Stimulated activated CD4-positive, alpha-beta T cell treated with anti-CD3 and anti-CD28 coated beads, TNF-alpha, amount 100 ng/mL, for 48 hours (primary cell): Measurements from ENCODE around the gene C1S.

Experiments
- DNase-seq, 3 donors: peaks; one replicate each; pipeline ENCODE4 v3.0.0-alpha.2; 2020; ENCODE audit warnings: low read depth in 3 of 3

The C1S gene

DNA sequence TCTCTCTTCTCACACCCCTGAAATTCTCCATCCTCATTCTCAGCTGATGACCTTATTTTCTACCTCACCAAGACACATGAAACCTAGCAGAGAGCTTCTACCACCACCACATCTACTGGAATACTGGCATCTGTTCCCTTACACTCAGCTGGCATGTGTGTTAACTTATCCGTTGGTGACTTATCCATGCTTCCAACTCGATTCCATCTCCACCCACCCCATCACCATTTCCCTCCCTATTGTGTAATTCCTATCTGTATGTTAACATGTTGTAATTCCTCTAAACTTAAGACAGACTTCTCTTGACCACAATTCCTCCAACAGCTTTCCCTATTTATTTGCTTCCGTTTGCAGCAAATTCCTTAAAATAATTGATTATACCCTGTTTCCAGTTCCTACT lies 15.4 kb downstream of the C1S start:
- no peak for DNase-seq

DNA sequence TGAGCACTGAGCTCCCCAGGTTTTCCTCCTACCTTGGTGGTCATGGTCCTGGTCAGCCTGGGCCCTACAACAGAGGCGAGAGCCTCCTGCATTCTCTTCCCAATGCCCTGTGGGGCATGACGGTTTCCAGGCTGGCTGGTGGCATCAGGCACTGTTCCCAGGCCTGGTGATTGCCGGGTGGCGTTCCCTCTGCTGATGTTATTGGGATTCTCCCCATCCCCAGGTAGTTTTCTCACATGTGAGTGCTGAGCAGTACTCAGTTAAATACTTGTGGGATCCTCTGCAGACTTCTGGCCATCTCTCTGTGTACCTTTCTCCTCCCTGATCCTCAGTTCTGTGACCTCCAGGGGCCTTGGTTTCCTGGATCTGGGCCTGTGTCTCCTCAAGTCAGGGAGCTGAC lies 16.0 kb downstream of the C1S start:
- no peak for DNase-seq

DNA sequence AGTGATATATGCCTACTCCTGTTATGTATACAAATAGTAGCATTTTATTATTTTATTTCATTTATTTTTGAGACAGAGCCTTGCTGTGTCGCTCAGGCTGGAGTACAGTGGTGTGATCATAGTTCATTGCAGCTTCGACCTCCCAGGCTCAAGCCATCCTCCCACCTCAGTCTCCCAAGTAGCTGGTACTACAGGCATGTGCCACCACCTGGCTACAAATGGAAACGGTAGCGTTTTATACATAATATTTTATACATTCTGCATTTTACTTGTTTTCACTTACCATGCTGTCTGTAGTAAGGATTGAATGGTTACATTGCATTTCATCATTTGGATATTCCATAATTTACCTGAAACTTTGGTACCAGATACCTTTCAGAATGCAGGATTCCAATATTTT lies 17.6 kb downstream of the C1S start:
- no peak for DNase-seq

DNA sequence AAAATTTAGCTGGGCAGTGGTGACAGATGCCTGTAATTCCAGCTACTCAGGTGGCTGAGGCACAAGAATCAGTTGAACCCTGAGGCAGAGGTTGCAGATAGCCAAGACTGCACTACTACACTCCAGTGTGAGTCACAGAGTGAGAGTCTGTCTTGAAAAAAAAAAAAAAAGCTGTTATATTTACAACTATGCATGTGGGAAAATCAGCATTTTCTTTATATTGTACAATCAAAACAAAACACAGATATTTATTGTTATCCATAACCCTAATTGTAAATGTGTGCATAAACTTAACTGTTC lies 19.3 kb downstream of the C1S start:
- no peak for DNase-seq

DNA sequence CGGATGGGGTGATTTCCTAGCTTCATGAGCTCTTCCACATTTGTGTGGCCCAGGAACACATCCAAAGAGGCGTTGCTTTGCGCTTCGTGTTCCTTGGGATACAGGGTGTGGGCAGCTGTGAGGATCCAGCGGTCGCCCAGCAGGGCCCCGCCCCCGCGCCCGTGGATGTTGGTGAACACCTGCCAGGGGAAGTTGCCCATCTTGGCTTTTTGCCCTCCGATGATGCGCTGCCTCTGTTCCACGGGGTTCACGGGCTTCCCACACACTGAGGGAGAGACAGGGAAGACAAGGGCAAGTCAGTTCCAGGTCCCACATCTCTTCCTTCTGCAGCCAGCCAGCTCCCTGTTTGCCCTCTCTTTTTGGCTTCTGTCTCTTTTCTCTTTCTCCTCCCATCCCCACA lies 20.5 kb downstream of the C1S start:
- no peak for DNase-seq

DNA sequence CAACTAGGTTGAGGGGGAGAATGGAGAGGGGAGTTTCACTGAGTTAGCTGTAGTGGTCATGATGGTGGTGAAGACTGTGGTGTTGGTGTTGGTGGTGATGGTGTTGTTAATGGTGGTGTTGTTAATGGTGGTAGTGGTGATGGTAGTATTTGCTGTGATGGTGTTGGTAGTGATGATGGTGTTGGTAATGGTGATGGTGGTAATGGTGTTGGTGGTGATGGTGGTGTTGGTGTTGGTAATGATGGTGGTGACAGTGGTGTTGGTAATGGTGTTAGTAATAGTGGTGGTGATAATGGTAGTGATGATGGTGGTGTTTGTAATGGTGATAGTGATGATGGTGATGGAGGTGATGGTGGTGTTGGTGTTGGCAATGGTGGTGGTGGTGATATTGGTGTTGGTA lies 22.6 kb downstream of the C1S start:
- DNase-seq: no peak

DNA sequence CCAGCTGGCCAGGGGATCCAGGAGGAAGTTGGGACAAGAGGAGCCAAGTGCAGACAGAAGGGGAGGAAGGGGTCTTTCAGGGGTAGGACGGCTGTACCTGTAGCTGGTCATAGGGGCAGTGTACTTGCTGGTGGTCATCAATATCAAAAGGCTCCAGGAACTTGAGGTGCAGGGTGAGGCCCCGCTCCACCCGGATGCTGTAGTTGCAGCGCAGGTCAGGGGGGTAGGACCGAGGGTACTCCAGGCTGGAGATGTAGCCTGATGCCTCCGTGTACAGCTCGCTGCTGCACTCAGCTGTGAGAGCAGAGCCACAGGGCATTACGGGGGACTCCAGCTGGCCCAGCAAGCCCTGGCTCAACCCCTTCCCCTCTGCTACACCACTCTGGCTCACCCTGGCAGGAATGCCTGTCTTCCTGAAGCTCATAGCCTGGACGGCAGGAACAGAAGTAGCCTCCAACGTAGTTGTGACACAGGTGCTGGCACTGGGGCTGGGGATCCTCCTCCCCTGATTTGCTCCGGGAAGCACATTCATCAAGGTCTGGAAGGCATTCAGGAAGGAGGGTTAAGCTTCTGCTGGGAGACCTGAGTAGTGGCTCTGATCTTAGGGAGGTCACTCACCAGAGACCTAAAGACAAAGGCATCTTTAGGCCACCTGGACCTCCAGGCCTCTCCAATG lies 28.8 kb downstream of the C1S start:
- DNase-seq: no peak

DNA sequence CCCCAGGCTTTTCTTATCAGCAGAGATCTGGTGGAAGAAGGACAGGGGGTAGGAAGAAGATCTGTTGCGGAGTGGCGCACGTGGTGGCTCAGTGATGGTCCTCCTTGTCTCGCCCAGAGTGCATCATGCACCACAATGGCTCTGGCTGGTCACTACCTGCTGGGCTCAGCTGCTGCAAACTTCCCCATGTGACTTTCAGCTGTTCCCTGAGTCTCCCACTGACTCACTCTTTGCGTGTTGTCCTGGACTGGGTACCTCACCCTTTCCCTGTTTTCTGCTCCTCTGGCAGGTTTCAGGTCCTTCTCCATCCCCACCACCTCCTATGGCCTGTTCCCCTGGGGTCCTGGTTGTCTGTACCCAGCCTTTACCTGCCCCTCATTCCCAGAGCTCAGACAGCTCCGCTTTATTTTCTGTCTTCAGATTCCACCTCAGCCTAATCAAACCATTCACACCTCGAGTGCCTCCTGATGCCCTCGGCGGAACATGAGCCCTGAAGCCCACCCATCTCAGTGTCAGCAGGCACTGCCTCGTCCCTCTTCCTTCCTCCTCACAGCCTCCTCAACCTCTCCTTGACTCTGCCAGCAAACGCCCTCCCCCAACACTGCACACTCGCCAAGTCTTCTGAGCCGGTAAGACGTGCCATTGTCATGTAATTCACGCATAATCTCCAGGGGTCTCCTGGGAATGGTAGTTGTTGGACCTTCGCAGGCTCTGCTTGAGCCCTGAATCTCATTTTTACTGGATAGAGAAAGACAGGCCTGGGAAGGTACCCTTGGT lies 29.9 kb downstream of the C1S start:
- no peak for DNase-seq

DNA sequence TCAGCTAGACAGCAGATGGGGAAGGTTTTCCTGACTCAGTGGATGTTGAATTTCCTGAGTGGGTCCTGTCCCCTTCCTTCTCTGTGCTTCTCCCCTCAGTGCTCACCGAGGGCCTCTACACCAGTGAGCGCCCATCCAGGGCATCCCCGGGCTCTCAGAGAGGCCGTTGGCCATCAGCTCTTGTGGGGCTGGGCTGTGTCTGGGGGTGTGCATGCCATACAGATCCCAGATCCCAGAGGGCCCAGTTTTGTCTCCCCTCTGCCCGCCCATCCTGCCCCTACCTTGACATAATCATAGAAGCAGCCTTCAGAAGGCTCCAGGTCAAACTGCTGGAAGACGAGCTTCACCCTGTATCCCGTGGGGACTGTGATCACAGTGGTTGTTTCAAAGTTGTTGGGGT lies 30.7 kb downstream of the C1S start:
- DNase-seq: no peak

DNA sequence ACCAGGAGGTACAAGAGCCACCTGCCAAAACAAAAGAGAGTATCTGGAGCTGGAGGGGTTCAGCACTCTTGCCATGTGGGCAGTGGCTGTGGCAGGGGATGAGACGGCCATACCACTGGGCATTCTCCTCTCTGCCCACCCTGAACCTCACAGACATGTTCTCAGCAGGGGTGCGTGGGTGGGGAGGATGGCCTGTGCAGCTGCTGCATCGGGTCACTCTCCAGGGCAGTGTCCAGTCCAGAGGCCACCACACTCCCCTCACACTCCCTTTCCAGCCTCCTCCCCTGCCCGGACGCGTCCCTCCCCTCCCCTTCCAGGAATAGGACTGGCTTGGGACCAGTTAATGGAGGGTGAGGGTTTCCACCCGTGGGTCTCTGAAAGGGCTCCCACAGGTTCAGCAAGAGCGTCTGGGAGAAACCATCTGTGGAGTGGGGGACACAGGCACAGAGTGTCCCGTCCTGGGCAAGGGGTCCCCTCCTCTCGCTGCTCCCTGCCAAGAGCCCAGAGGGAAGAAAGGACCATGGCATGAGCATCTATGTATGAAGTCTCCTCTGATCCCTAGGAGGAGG lies 31.2 kb downstream of the C1S start:
- DNase-seq: no peak

DNA sequence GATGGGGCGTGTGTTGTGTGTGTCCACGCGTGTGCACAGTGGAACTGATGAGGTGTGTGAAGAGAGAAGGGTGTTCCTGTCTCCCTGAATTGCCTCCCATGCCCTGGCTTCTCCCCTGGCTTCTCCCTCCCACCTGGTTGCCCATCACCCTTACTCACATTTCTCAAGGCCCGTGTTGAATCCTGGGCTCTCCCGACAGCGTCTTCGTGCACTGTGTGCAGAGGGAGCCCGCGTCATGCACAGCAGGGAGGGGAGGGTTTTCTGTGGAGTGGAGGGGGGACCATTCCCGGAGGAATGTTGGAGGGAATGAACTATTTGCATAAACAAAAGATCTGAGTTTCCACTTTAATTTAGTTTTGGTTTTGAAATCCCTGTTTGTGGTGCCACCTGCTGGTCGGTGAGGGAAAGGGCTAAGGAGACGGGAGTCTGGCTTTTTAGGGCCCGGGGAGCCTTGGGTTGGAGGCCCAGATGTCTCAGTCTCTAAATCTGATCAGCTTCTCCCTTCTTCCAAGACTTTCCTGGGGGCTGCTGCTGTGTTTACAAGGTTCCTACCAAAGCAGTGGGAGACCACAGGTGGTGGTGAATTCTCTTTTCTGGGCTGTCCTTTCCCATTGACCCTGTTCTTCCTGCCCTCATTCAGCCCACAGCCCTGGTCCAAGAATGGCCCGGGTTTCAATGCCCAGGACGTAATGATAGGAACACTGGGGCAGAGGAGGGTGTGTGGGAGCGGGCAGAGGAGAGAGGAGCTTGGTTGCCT lies 31.9 kb downstream of the C1S start, which contains the start of gene C1R:
Gene C1R, minus strand, starts transcription at position 217 of the 757 bp plus-strand sequence. Its CDS starts 57 bp downstream, at position 160.
- peak; percentile 34 to 57 (median 49) for DNase-seq

DNA sequence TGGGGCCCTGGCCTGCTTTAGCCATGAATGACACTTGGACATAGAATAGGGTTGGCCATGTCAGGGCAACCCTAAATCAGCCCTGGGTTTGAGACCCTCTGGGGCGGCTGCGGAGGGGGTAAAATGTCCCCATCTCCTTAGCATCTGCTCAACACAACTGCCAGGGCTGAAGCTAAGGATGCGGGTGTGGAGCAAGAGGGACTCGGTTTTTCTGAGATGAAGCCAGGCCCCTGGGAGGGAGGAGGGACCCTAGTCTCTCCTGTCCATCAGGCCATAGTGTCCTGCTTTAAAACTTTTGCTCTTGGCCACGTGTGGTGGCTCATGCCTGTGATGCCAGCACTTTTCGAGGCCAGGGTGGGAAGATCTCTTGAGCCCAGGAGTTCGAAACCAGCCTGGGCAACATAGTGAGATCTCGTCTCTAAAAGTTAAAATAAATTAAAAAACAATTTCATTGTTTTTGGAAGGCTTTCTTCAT lies 32.5 kb downstream of the C1S start:
- DNase-seq: no peak

DNA sequence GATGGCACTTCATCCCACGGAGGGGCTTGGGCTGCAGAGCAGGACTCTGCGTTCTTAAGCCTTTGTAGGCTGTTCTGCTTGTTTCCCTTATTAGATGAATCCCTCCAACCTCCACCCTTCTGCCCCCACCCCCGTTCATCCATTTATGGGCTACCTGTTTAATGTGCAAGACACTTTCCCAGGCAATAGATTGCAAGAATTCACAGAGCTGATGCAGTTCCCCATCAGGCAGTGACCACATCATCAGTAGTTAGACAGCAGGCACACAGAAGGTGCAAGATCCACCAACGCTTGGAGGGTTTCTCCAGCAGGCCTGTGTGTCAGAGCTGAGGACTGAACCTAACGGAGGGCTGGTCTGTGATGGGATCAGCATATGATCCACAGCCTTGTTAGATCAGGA lies 33.0 kb downstream of the C1S start:
- no peak for DNase-seq

DNA sequence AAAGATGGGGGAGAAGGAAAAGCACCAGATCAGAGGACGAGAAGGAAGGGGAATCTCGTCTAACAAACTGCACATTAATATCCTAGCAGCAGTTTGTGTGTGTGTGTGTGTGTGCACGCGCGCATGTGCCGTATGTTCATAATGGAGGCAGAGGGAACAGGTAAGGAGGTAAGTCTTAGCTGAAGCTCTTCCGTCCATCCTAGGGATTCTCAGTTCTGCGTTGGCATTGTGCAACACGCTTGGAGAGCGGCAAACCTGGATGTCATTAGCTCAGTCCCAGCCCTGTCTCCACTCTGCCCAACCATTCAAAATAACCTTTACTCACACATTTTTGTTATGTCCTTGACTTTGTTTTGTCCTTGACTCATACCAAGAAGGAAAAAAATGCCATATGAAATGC lies 33.4 kb downstream of the C1S start:
- DNase-seq: no peak

DNA sequence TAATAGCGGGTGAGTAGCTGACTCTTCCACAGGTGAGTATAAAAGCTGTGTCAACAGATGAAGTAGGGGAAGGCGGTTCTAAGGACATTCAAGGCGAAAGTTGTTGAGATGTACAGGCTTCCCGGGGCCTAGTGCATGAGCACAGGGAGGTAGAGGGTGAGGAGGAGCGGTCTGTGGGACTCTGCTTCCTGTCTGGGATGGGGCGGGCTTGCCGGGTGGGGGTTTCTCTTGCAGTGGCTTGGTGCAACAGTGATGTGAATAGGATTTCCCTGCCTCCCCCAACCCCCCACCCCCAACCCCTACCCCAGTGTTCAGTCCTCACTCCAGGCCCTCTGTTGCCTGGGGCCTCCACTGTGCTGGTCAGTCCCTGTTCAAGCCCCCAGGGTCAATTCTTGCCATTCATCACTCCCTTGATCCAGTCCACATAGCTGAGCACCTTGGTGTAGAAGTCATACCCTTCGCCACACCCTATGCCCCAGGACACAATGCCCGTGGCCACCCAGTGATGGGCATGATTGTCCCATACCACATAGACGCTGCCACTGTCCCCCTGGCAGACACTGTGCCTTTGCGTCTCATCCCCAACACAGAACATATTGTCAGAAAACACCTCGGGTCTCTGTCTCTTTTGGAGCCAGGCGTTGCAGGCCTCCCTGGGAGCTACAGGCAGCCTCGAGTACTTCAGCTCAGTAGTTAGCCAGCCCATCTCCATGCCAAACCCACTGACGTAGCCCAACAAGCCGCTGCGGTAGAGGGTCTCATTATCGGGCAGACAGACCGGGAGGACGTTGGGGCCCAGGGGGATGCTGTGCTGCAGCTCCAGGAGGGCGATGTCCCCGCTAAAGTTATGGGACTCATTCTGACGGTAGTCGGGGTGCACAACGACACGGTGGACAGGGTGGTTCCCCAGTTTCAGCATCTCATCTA lies 35.8 kb downstream of the C1S start:
- no peak for DNase-seq

DNA sequence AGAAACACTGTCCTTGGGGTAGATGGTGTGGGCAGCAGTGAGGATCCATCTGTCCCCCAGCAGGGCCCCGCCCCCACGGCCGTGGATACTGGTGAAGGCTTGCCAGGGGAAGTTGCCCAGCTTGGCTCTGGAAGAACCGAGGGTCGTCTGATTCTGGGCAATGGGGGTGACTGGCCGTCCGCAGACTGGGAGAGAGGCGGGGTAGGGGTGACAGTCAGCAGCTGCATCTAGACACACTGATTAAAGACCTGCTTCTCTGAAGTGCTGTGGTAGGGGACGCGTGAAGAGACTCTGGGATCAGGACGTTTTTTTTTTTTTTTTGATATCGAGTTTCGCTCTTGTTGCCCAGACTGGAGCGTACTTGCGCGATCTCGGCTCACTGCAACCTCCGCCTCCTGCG lies 36.5 kb downstream of the C1S start:
- no peak for DNase-seq

DNA sequence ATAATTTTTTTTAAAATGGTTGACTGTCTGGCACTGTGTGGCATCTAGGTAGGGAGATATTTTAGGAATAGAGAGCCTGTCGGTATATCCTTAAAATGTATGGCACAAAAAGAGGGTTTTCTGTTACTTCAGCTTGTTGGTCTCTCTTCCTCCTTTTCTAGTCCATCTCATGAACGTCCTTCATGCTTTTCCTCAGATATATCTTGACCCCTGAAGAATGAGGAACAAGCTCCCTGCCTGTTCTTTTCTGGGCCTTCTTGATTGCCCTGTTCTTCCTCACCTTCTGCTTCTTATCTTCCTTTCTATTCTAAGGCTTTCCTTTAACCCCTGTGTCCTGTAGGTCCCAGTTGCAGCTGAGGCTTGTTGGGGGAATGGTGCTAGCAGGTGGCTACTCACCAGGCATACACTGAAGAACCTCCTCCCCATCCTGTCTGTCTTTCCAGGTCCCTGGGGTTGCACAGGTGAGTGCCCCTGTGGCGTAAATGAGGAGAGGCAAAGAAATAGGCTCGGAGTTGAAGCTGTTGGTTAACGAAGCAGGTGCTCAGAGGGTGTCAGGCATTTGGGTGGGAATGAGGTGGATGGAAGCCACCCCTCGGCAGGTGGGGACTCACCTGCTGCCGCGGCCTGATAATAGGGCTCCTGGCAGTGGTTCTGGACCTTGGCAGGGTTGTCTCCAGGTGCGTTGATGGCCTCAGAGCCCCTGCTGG lies 38.9 kb downstream of the C1S start:
- no peak for DNase-seq

DNA sequence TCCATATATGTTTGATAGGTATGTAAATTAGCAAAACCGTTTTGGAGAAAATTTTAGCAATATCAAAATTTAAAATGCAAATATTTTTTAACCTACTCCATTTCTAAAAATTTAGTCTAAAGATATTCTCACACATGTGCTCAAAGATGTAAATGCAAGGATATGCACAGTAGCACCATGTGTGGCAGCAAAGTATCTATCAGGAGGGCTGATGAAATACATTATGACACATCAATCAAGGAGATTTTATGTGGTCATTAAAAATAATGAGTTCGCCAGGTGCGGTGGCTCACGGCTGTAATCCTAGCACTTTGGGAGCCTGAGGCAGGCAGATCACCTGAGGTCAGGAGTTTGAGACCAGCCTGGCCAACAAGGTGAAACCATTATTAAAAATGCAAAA lies 39.7 kb downstream of the C1S start:
- DNase-seq: no peak

DNA sequence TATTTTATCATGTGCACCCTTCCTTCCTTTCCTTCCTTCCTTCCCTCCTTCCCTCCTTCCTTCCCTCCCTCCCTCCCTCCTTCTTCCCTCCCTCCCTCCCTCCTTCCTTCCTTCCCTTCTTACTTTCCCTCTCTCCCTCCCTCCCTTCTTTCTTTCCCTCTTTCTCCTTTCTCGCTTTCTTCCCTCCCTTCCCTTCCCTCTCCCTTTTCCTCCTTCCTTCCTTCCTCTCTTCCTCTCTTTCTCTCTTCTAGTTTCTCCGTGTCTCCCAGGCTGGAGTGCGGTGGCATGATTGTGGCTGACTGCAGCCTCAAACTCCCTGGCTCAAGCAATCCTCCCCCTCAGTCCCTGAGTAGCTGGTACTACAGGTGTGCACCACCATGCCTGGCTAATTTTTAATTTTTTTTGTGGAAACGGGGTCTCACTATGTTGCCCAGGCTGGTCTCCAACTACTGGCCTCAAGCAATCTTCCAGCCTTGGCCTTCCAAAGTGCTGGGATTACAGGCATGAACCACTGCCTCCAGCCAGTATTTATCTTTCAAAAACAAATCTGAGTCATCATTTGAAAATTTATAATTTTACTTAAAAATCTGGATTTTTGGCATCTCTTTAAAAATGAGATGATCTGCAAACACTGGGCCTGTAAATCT lies 40.7 kb downstream of the C1S start:
- no peak for DNase-seq

DNA sequence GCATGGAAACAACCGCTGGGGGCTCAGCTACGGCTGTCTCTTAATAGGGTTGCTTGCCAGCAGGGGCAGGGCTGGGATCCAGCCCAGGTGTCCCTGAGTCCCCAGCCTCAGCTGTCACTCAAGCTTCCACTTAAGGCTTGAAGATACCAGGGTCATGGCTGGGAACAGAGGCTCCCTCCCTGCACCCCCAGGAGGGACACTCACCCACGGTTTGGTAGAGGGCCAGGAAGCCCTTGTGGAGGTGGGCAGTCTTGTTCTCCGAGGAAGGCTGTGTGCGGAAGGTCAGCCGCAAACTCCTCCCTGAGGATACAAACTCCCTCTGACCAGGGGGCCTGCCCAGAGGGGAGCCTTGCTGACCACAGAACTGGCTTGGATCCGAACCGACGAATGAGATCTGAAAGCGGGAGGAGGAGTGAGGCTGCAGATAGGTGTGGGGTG lies 41.2 kb downstream of the C1S start:
- DNase-seq: no peak
